SU-DHL-6 (cell line): ENCODE data around the gene FAT3.

Experiments used
- H2AFZ ChIP-seq: fragments of 200-600 bp; sonication (generic); 2 replicates; pipeline ENCODE4 v1.6.1; 2014; ENCODE audit warnings: low read depth, mild to moderate bottlenecking, moderate library complexity, mixed read lengths, antibody characterized with exemption, low read length; ENCODE audit not compliant: severe bottlenecking
- H3F3A ChIP-seq: fragments of 200-600 bp; shearing (Covaris generic); 2 replicates; pipeline ENCODE4 v1.6.0; 2016; ENCODE audit warnings: antibody characterized with exemption, mild to moderate bottlenecking; ENCODE audit not compliant: insufficient read depth
- H3K27ac ChIP-seq: fragments of 200-600 bp; sonication (generic); 2 replicates; pipeline ENCODE4 v1.5.1; 2016; ENCODE audit warnings: low read depth, mild to moderate bottlenecking, low read length, moderate library complexity, mixed read lengths
- H3K27me3 ChIP-seq: fragments of 200-600 bp; sonication (generic), shearing (Covaris generic); 2 replicates; pipeline ENCODE4 v1.6.0; 2014; ENCODE audit warnings: mild to moderate bottlenecking, low read length
- H3K36me3 ChIP-seq: fragments of 200-600 bp; sonication (generic); 2 replicates; pipeline ENCODE4 v1.6.1; 2014; ENCODE audit warnings: mild to moderate bottlenecking, low read length, mixed read lengths
- H3K4me2 ChIP-seq: fragments of 300-600, 200-600 bp; shearing (Covaris generic), sonication (generic); 2 replicates; pipeline ENCODE4 v1.6.0; 2014; ENCODE audit warnings: low read length, low read depth, mild to moderate bottlenecking; ENCODE audit not compliant: poor library complexity, severe bottlenecking
- H3K4me3 ChIP-seq: fragments of 200-600 bp; sonication (generic); 2 replicates; pipeline ENCODE4 v1.5.1; 2014; ENCODE audit warnings: antibody characterized with exemption, low read length, mild to moderate bottlenecking, mixed read lengths; ENCODE audit not compliant: insufficient read depth, poor library complexity, severe bottlenecking
- H3K79me2 ChIP-seq: fragments of 200-600 bp; sonication (generic); 2 replicates; pipeline ENCODE4 v1.6.1; 2014; ENCODE audit warnings: mild to moderate bottlenecking, low read length, moderate library complexity; ENCODE audit not compliant: insufficient read depth
- H3K9ac ChIP-seq: fragments of 200-600 bp; sonication (generic); 2 replicates; pipeline ENCODE4 v1.7.0; 2014; ENCODE audit warnings: mild to moderate bottlenecking, low read length
- H3K9me2 ChIP-seq: fragments of 200-600 bp; sonication (generic); replicated peaks from 2 replicates; pipeline ENCODE4 v1.6.1; 2014; ENCODE audit warnings: low read length; ENCODE audit not compliant: insufficient read depth
- H3K9me3 ChIP-seq: fragments of 200-600 bp; sonication (generic); 2 replicates; pipeline ENCODE4 v1.6.1; 2014; ENCODE audit warnings: low read length, mixed read lengths; ENCODE audit not compliant: insufficient read depth
- H4K20me1 ChIP-seq: fragments of 200-600 bp; sonication (generic); 2 replicates; pipeline ENCODE4 v1.6.1; 2014; ENCODE audit warnings: low read depth, mild to moderate bottlenecking, antibody characterized with exemption, low read length, moderate library complexity, mixed read lengths
- CTCF ChIP-seq: fragments of 200-600 bp; sonication (generic); IDR thresholded peaks from one replicate; pipeline ENCODE4 v1.5.1; 2017; ENCODE audit warnings: antibody characterized with exemption, mild to moderate bottlenecking, low read length, moderate library complexity; ENCODE audit not compliant: insufficient read depth, poor library complexity, severe bottlenecking
- EZH2phosphoT487 ChIP-seq: fragments of 200-600 bp; sonication (generic), shearing (Covaris generic); conservative IDR thresholded peaks from 2 replicates; pipeline ENCODE4 v1.6.1; 2018; ENCODE audit warnings: mild to moderate bottlenecking, antibody characterized with exemption, low read length, moderate library complexity, mixed read lengths

FAT3 gene

GRCh38 chr11:92224407-92225124 lies at the start of gene FAT3:
FAT3 (plus strand) TSS chr11:92224818; CDS start chr11:92352113, 127,295 bp downstream.
- Histone ChIP-seq H3K9ac (no peak within 1 kb of the TSS), H3F3A (no peaks in the 10 kb centered on the region), H3K4me2 (no peak within 1 kb of the TSS), H3K27me3 (no peaks in the 10 kb centered on the region), H3K36me3 (no peaks in the 10 kb centered on the region), H3K79me2 (no peaks in the 10 kb centered on the region), H3K4me3 (no peak within 1 kb of the TSS), H3K9me3 (no peaks in the 10 kb centered on the region), H4K20me1 (no peaks in the 10 kb centered on the region), H2AFZ (no peak within 1 kb of the TSS), H3K27ac (no peak within 1 kb of the TSS), H3K9me2 (no peaks in the 10 kb centered on the region)
- TF ChIP-seq CTCF (no peak), EZH2phosphoT487 (no peak)

DNA sequence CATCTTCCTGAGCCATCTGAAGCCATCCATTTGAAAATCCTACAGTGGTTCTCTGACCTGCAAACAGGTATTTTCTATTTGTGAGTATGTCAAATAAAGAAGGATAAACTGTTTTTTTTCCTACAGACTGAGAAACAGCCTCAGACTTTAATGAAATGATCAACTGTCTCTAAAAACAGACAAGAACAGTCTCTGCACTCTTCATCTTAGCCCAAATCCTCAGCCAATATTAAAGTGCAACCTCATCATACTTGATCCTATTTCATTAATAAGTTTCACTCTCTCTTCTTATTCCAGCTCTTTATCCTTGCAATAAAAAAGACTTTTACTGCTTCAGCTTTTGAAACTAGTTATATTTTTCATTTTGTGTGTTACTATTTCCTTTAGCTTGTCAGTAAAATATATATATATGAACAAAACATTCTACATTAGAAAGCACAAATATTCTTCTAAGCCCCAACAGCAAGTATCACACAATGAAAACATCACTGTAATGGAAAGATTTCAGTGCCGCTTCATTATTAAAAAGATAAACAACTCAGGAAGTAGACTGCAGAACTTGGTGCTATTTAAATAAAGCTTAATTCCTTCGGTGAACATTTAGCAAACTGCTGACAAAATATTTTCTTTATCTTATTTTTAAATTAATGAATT lies 45.5 kb upstream of the FAT3 start:
- Histone ChIP-seq H3K27me3 (no peaks in the 10 kb centered on the region), H3K4me2 (no peak overlapping the region), H2AFZ (no peak overlapping the region), H3F3A (no peaks in the 10 kb centered on the region), H4K20me1 (no peaks in the 10 kb centered on the region), H3K79me2 (no peaks in the 10 kb centered on the region), H3K4me3 (no peak overlapping the region), H3K9ac (no peak overlapping the region), H3K9me2 (no peaks in the 10 kb centered on the region), H3K36me3 (no peaks in the 10 kb centered on the region), H3K9me3 (no peaks in the 10 kb centered on the region), H3K27ac (no peak overlapping the region)
- TF ChIP-seq CTCF = no peak
- no peak for TF ChIP-seq EZH2phosphoT487

DNA sequence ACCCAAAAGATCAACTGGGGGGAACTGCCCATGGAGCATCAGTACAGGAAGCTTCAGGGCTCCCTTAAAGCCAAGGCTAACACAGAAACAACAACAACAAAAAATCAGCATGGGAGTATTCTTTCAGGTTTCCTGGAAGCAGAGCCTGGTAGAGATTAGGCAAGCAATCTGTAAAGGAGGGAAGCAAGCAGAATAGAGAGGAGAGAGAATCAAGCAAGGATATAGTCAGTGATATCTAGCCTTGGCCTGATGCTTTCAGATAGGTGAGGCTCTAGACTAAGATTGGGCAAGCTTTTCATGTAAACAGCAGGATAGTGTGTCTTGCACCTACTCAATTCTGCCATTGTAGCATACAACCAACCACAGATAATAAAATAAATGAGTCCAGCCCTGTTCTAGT lies 44.4 kb upstream of the FAT3 start:
- no peaks in the 10 kb centered on the region for H4K20me1 ChIP-seq
- H2AFZ ChIP-seq = no peak overlapping the region
- H3K9me2 ChIP-seq = no peaks in the 10 kb centered on the region
- H3K9me3 ChIP-seq = no peaks in the 10 kb centered on the region
- no peaks in the 10 kb centered on the region for H3K27me3 ChIP-seq
- no peak overlapping the region for H3K9ac ChIP-seq
- H3K79me2 ChIP-seq = no peaks in the 10 kb centered on the region
- no peak overlapping the region for H3K4me3 ChIP-seq
- no peak overlapping the region for H3K4me2 ChIP-seq
- no peaks in the 10 kb centered on the region for H3K36me3 ChIP-seq
- no peaks in the 10 kb centered on the region for H3F3A ChIP-seq
- no peak for TF ChIP-seq EZH2phosphoT487
- TF ChIP-seq CTCF = no peak
- no peak overlapping the region for H3K27ac ChIP-seq
